Measurements from ENCODE around the gene ZNF773.
"Not testable (repeated sequence)": the region's sequence is repeated elsewhere in the genome, so short reads cannot be mapped to it uniquely, and the experiment has no call there.

The ZNF773 gene

GRCh38 chr19:57499680-57500395 lies at the start of gene ZNF773:
Gene ZNF773, plus strand, starts transcription at chr19:57499938. Its CDS starts 143 bp downstream, at chr19:57500081.
- peak; percentile 94 for DNase-seq

DNA sequence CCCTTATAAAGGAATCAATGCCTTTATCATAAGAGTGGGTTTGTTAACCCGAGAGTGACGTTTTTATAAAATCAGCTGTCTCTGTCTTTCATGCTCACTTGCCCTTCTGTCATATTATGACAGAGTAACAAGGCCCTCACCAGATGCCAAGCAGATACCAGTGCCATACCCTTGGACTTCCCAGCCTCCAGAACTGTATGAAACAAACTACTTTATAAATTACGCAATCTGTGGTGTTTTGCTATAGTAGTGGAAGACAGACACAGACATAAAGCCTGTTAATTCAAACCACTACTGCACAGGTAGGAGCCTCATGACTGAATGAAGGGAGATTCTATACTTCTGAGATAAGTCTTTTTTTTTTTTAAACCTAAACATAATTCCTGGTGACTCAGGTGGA lies 47.4 kb upstream of the ZNF773 start:
- no peak for DNase-seq

GRCh38 chr19:57465680-57466381 lies 33.9 kb upstream of the ZNF773 start:
- no peak for DNase-seq

DNA sequence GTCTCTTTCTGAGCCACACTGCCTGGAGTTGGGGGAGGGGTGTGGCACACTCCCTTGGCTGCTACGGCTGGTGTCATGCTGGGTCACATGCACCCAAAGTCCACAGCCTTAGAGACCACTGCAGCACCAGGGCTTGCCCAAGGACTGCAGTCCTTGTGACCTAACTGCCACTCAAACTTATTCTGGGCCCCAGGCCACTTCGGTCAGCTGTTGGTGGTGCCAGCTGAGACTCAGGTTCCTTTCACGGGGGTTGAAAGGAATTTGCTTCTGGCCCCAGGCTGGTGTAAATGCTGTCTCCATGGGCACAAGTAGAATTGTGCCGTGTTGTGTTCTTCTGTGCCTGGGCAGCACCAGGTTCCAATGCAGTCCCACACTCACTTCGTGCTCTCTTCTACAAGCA lies 33.2 kb upstream of the ZNF773 start:
- DNase-seq = no peak

GRCh38 chr19:57473646-57474045 lies 26.1 kb upstream of the ZNF773 start:
- no peak for DNase-seq

GRCh38 chr19:57477191-57478008 lies 22.3 kb upstream of the ZNF773 start, which contains the start of gene ZNF772:
Gene ZNF772, minus strand, starts transcription at chr19:57477566. Its CDS starts 257 bp downstream, at chr19:57477309.
- DNase-seq = peak; percentile 79

- peak; percentile 92 for DNase-seq
These were observed 12.1 kb upstream of the ZNF773 start, which contains the start of gene ZNF419 for GRCh38 chr19:57487477-57488298. Gene ZNF419, plus strand, starts transcription at chr19:57487750. Its CDS starts 201 bp downstream, at chr19:57487951.

GRCh38 chr19:57488299-57488644 lies 11.5 kb upstream of the ZNF773 start:
- DNase-seq = not testable (repeated sequence)

DNA sequence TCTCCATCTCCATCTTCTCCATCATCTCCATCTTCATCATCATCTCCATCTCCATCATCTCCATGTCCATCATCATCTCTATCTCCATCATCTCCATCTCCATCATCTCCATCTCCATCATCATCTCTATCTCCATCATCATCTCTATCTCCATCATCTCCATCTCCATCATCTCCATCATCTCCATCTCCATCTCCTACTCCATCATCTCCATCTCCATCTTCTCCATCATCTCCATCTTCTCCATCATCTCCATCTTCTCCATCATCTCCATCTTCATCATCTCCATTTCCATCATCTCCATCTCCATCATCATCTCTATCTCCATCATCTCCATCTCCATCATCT lies 432 bp upstream of the ZNF773 start:
- not testable (repeated sequence) for DNase-seq

GRCh38 chr19:57500400-57500799 lies 662 bp downstream of the ZNF773 start:
- not testable (repeated sequence) for DNase-seq

- DNase-seq = no peak
These were observed 6.4 kb downstream of the ZNF773 start for GRCh38 chr19:57506163-57506562.

DNA sequence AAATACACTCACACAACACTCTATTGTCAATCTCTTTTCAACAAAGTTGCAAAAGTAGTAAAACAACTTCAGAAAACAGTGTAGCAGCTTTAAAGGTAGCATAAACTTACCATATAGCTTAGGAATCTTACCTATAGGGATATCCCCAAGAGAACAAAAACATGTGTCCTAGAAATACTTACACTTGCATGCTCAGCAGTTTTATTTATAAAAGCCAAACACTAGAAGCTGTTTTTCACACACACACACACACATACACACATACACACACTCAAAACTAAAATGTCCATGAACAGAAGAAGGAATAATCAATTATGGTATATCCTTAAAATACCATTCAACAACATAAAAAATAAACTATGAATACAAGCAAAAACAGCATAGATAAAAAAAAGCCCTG lies 11.7 kb downstream of the ZNF773 start:
- DNase-seq = no peak

- no peak for DNase-seq
These were observed 13.1 kb downstream of the ZNF773 start for GRCh38 chr19:57512845-57513244.

GRCh38 chr19:57515255-57515654 lies 15.5 kb downstream of the ZNF773 start:
- DNase-seq = no peak

- DNase-seq = not testable (repeated sequence)
These were observed 18.3 kb downstream of the ZNF773 start for GRCh38 chr19:57518021-57518420.

- peak; percentile 83 for DNase-seq
These were observed 27.6 kb downstream of the ZNF773 start, which contains the start of gene ZNF549 for GRCh38 chr19:57527136-57527881. Gene ZNF549, plus strand, starts transcription at chr19:57527356. Its CDS starts 218 bp downstream, at chr19:57527574.

DNA sequence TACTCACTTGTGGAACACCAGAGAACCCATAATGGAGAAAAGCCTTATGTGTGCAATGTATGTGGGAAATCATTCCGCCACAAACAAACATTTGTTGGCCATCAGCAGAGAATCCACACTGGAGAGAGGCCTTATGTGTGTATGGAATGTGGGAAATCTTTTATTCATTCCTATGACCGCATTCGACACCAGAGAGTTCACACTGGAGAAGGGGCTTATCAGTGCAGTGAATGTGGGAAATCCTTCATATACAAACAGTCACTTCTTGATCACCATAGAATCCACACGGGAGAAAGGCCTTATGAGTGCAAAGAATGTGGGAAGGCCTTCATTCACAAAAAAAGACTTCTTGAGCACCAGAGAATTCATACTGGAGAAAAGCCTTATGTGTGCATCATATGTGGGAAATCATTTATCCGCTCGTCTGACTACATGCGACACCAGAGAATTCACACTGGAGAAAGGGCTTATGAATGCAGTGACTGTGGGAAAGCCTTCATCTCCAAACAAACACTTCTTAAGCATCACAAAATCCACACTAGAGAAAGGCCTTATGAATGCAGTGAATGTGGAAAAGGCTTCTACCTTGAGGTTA lies 38.3 kb downstream of the ZNF773 start:
- DNase-seq = no peak

DNA sequence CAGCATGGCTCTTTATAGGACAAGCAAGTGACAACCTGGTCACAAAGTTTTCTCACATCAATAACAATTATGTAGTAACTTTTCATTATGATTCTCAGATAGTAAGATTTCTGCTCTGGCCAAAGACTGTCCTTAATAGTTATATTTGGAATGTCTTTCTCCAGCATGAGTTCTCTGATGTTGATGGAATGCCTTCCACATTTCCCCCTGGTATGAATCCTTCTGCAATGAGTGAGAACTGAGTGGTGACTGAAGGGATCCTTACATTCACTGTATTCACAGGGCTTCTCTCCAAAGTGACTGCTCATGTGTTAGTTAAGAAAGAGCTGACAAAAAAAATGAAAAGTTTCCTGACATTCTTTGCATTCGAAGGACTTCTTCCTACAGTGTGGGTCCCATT lies 46.8 kb downstream of the ZNF773 start:
- DNase-seq = no peak

DNA sequence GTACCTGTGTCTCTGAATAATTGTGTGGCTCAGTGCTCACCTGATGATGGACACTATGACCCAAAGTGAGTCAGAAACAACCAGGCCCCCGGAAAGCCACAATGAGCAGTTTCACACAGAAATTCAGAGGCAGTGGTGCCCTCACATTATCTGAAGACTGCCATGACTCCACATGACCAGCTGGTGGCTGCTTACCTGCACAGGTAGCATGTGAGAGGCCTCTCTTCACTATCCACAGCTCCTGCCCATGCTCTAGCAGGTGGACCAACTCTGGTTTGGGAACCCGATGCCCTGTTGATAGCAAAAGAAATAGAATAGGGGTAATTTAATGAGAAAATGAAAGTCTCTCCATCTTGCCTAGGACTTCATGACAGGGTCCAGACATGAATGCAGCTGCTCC lies 52.7 kb downstream of the ZNF773 start:
- DNase-seq = no peak

DNA sequence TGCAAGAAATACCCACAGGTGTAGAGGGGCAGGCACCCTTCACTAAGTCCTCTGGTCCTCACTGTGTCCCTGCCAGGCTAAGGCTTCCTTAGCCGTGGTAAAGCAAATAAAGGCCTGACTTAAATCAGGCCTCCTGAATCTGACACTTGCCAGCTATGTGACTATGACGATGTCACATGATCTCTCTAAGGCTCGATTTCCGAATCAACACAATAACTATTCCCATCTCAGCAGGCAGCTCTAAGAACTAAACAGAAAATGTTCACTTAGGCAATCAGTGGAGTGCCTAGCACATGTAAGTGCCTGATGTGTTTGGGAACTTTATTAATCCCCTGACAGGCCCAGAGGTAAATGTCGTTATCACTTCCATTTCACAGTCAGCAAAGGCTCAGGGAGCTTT lies 57.9 kb downstream of the ZNF773 start:
- DNase-seq = no peak
